Uterus (tissue), 4 donors: ENCODE data around the gene CMTM5. TPM values are rescaled to one million over a fixed set of nuclear protein-coding genes. Genes with fewer than 3 reads are reported as not detected.
"Not testable (repeated sequence)": the region's sequence is repeated elsewhere in the genome, so short reads cannot be mapped to it uniquely, and the experiment has no call there.

ENCODE experiments used
- DNase-seq, 2 donors: peaks; one replicate each; pipeline ENCODE4 v3.0.0-alpha.2; 2019 to 2020
- H3K27ac ChIP-seq, 2 donors: fragments of 200-600 bp; sonication (generic); 1 replicate in 1 of 2; 2 replicates in 1 of 2; pipeline ENCODE4 v1.5.1; 2016 to 2018
- H3K27me3 ChIP-seq, 2 donors: fragments of 200-600 bp; sonication (generic); one replicate each; pipeline ENCODE4 v1.5.1; 2018 to 2019; ENCODE audit warnings: control low read depth in 1 of 2
- H3K36me3 ChIP-seq, 2 donors: fragments of 200-600 bp; sonication (generic); one replicate each; pipeline ENCODE4 v1.5.1; 2019; ENCODE audit warnings: control low read depth in 1 of 2
- H3K4me1 ChIP-seq, 2 donors: fragments of 200-600 bp; sonication (generic); one replicate each; pipeline ENCODE4 v1.5.1; 2018 to 2019; ENCODE audit warnings: control low read depth in 1 of 2
- H3K4me3 ChIP-seq, 2 donors: fragments of 200-600 bp; sonication (generic); 1 replicate in 1 of 2; 2 replicates in 1 of 2; pipeline ENCODE4 v1.5.1; 2018 to 2019; ENCODE audit warnings: mild to moderate bottlenecking in 1 of 2
- H3K9me3 ChIP-seq, 2 donors: fragments of 200-600 bp; sonication (generic); one replicate each; pipeline ENCODE4 v1.5.1; 2019; ENCODE audit warnings: control low read depth in 1 of 2
- CTCF ChIP-seq, 4 experiments: fragments of 200-600 bp in 2 of 4; fragments of 450-650 bp in 2 of 4; sonication (generic) in 2 of 4; IDR thresholded peaks; one replicate each; pipeline ENCODE4 v1.5.1; 2016 to 2019; ENCODE audit warnings: antibody characterized with exemption in 4 of 4, mild to moderate bottlenecking in 2 of 4, moderate library complexity in 1 of 4
- POLR2A ChIP-seq, 2 donors: fragments of 450-650 bp; IDR thresholded peaks; one replicate each; pipeline ENCODE4 v1.6.1; 2016; ENCODE audit warnings: antibody characterized with exemption in 2 of 2, mild to moderate bottlenecking in 1 of 2, moderate library complexity in 1 of 2
- intact Hi-C: fragments of 100-400 bp; cut with DNase I; formaldehyde crosslinking; loops from one replicate; pipeline ENCODE4 v1.15.1; 2023; ENCODE audit warnings: low total_unique reads
- total RNA-seq, 4 donors: library from RNA; depleted of rRNA in 3 of 4; stranded (reverse); fragments of >200 nt in 3 of 4; gene quantifications; one replicate each; pipeline versions ENCODE4 v1.1.0 to v1.2.4, GENCODE V29; 2014 to 2023
- donor health status: DM: yes; HTN: yes; CAD: no.

Gene CMTM5
- total RNA-seq, 4 donors from 2014 or later, result 1.3 to 14.9 (median 6.5) TPM; not detected in 1

- no peak overlapping the region for H3K27ac ChIP-seq
- TF ChIP-seq CTCF (IDR thresholded peaks at IDR 0.05), result no peak
- no peak for TF ChIP-seq POLR2A (IDR thresholded peaks at IDR 0.05)
- intact Hi-C loops, result no loop called here
- DNase-seq, result no peak
- H3K4me3 ChIP-seq, result no peak overlapping the region
- no peaks in the 10 kb centered on the region for H3K27me3 ChIP-seq
- H3K9me3 ChIP-seq, result no peaks in the 10 kb centered on the region
- H3K4me1 ChIP-seq, result no peaks in the 10 kb centered on the region
- no peaks in the 10 kb centered on the region for H3K36me3 ChIP-seq
These were observed 22.7 kb downstream of the CMTM5 start for GRCh38 chr14:23399591-23399990.

- DNase-seq, H3K27ac ChIP-seq, H3K36me3 ChIP-seq, H3K27me3 ChIP-seq, H3K4me3 ChIP-seq, H3K4me1 ChIP-seq, H3K9me3 ChIP-seq, intact Hi-C loops: not testable (repeated sequence)
These were observed 23.8 kb downstream of the CMTM5 start for GRCh38 chr14:23400496-23401149.

- TF ChIP-seq POLR2A (IDR thresholded peaks at IDR 0.05), result no peak
- no peak for TF ChIP-seq CTCF (IDR thresholded peaks at IDR 0.05)
- Histone ChIP-seq H3K36me3 (no peaks in the 10 kb centered on the region), H3K27ac (no peak overlapping the region), H3K9me3 (no peaks in the 10 kb centered on the region), H3K4me3 (no peak overlapping the region), H3K4me1 (no peaks in the 10 kb centered on the region), H3K27me3 (no peaks in the 10 kb centered on the region)
- intact Hi-C loops, result no loop called here
- DNase-seq, result no peak
These were observed 24.4 kb downstream of the CMTM5 start for GRCh38 chr14:23401291-23401690.

- no peak overlapping the region for H3K27ac ChIP-seq
- H3K9me3 ChIP-seq, result no peaks in the 10 kb centered on the region
- DNase-seq, result no peak
- no peak for TF ChIP-seq POLR2A (IDR thresholded peaks at IDR 0.05)
- no peak for TF ChIP-seq CTCF (IDR thresholded peaks at IDR 0.05)
- no peaks in the 10 kb centered on the region for H3K27me3 ChIP-seq
- H3K4me3 ChIP-seq, result no peak overlapping the region
- H3K4me1 ChIP-seq, result no peaks in the 10 kb centered on the region
- no peaks in the 10 kb centered on the region for H3K36me3 ChIP-seq
- intact Hi-C loops, result no loop called here
These were observed 25.7 kb downstream of the CMTM5 start for GRCh38 chr14:23402296-23403138.

GRCh38 chr14:23403139-23403438 is 26.2 kb downstream of the CMTM5 start:
- Histone ChIP-seq H3K4me1 (no peaks in the 10 kb centered on the region), H3K9me3 (no peaks in the 10 kb centered on the region), H3K27me3 (no peaks in the 10 kb centered on the region), H3K27ac (no peak overlapping the region), H3K4me3 (no peak overlapping the region), H3K36me3 (no peaks in the 10 kb centered on the region)
- TF ChIP-seq CTCF (IDR thresholded peaks at IDR 0.05) (no peak), POLR2A (IDR thresholded peaks at IDR 0.05) (no peak)
- intact Hi-C loops, result no loop called here
- no peak for DNase-seq
